Measurements from ENCODE around the gene GRM7.

Gene GRM7

GRCh38 chr3:7423995-7424394, 563.1 kb downstream of the GRM7 start:
- TF ChIP-seq POLR2AphosphoS5 (IDR thresholded peaks at IDR 0.05; ENCODE audit: low read depth, low read length) (no peak), FOXP2 (optimal IDR thresholded peaks at IDR 0.05; ENCODE audit: borderline replicate concordance, extremely low read depth, extremely low read length, insufficient read depth) (no peak), SIN3A (IDR thresholded peaks at IDR 0.05; ENCODE audit: borderline replicate concordance, insufficient read depth, low read length) (no peak), REST (IDR thresholded peaks at IDR 0.05; ENCODE audit: insufficient read depth in 1 of 2, low read depth in 2 of 2, low read length in 2 of 2) (no peak), TAF1 (IDR thresholded peaks at IDR 0.05; ENCODE audit: borderline replicate concordance, insufficient read depth, low read length) (no peak)

GRCh38 chr3:7428206-7428718, 567.3 kb downstream of the GRM7 start:
- TF ChIP-seq REST (IDR thresholded peaks at IDR 0.05; ENCODE audit: insufficient read depth in 1 of 2, low read depth in 2 of 2, low read length in 2 of 2) (no peak), POLR2AphosphoS5 (IDR thresholded peaks at IDR 0.05; ENCODE audit: low read depth, low read length) (no peak), TAF1 (IDR thresholded peaks at IDR 0.05; ENCODE audit: borderline replicate concordance, insufficient read depth, low read length) (no peak), SIN3A (IDR thresholded peaks at IDR 0.05; ENCODE audit: borderline replicate concordance, insufficient read depth, low read length) (no peak), FOXP2 (optimal IDR thresholded peaks at IDR 0.05; ENCODE audit: borderline replicate concordance, extremely low read depth, extremely low read length, insufficient read depth) (no peak)

- TF ChIP-seq TAF1 (IDR thresholded peaks at IDR 0.05; ENCODE audit: borderline replicate concordance, insufficient read depth, low read length) (no peak), FOXP2 (optimal IDR thresholded peaks at IDR 0.05; ENCODE audit: borderline replicate concordance, extremely low read depth, extremely low read length, insufficient read depth) (no peak), REST (IDR thresholded peaks at IDR 0.05; ENCODE audit: insufficient read depth in 1 of 2, low read depth in 2 of 2, low read length in 2 of 2) (no peak), SIN3A (IDR thresholded peaks at IDR 0.05; ENCODE audit: borderline replicate concordance, insufficient read depth, low read length) (no peak), POLR2AphosphoS5 (IDR thresholded peaks at IDR 0.05; ENCODE audit: low read depth, low read length) (no peak)
Measured at GRCh38 chr3:7432610-7433009, 571.7 kb downstream of the GRM7 start.

GRCh38 chr3:7433073-7433472, 572.2 kb downstream of the GRM7 start:
- TF ChIP-seq TAF1 (IDR thresholded peaks at IDR 0.05; ENCODE audit: borderline replicate concordance, insufficient read depth, low read length): no peak
- no peak for TF ChIP-seq REST (IDR thresholded peaks at IDR 0.05; ENCODE audit: insufficient read depth in 1 of 2, low read depth in 2 of 2, low read length in 2 of 2)
- TF ChIP-seq POLR2AphosphoS5 (IDR thresholded peaks at IDR 0.05; ENCODE audit: low read depth, low read length): no peak
- no peak for TF ChIP-seq SIN3A (IDR thresholded peaks at IDR 0.05; ENCODE audit: borderline replicate concordance, insufficient read depth, low read length)
- no peak for TF ChIP-seq FOXP2 (optimal IDR thresholded peaks at IDR 0.05; ENCODE audit: borderline replicate concordance, extremely low read depth, extremely low read length, insufficient read depth)

GRCh38 chr3:7436542-7436941, 575.6 kb downstream of the GRM7 start:
- no peak for TF ChIP-seq POLR2AphosphoS5 (IDR thresholded peaks at IDR 0.05; ENCODE audit: low read depth, low read length)
- TF ChIP-seq SIN3A (IDR thresholded peaks at IDR 0.05; ENCODE audit: borderline replicate concordance, insufficient read depth, low read length): no peak
- no peak for TF ChIP-seq REST (IDR thresholded peaks at IDR 0.05; ENCODE audit: insufficient read depth in 1 of 2, low read depth in 2 of 2, low read length in 2 of 2)
- no peak for TF ChIP-seq FOXP2 (optimal IDR thresholded peaks at IDR 0.05; ENCODE audit: borderline replicate concordance, extremely low read depth, extremely low read length, insufficient read depth)
- TF ChIP-seq TAF1 (IDR thresholded peaks at IDR 0.05; ENCODE audit: borderline replicate concordance, insufficient read depth, low read length): no peak

All from PFSK-1 (cell line).